Ishikawa (cell line): Measurements from ENCODE around the gene PIGL.

Experiments used
- CEBPB ChIP-seq: IDR thresholded peaks from 2 replicates; pipeline ENCODE4 v1.6.1; 2012
- CREB1 ChIP-seq: IDR thresholded peaks from 2 replicates; pipeline ENCODE4 v1.6.1; 2012; ENCODE audit warnings: low read depth
- EGR1 ChIP-seq: IDR thresholded peaks from 2 replicates; pipeline ENCODE4 v1.6.1; 2012
- EP300 ChIP-seq: IDR thresholded peaks from 2 replicates; pipeline ENCODE4 v1.6.1; 2012; ENCODE audit warnings: borderline replicate concordance
- FOXM1 ChIP-seq: IDR thresholded peaks from 2 replicates; pipeline ENCODE4 v1.6.1; 2012; ENCODE audit warnings: low read depth, borderline replicate concordance
- MAX ChIP-seq: IDR thresholded peaks from 2 replicates; pipeline ENCODE4 v1.6.1; 2012
- NFIC ChIP-seq: IDR thresholded peaks from 2 replicates; pipeline ENCODE4 v1.6.1; 2012
- RAD21 ChIP-seq: IDR thresholded peaks from 2 replicates; pipeline ENCODE4 v1.6.1; 2012; ENCODE audit warnings: low read depth
- REST ChIP-seq: IDR thresholded peaks from 2 replicates; pipeline ENCODE4 v1.6.1; 2012; ENCODE audit warnings: low read depth, mild to moderate bottlenecking
- TAF1 ChIP-seq: IDR thresholded peaks from 2 replicates; pipeline ENCODE4 v1.6.1; 2012; ENCODE audit warnings: low read depth, mild to moderate bottlenecking
- TCF12 ChIP-seq: IDR thresholded peaks from 2 replicates; pipeline ENCODE4 v1.6.1; 2012; ENCODE audit warnings: low read depth
- TEAD4 ChIP-seq: IDR thresholded peaks from 2 replicates; pipeline ENCODE4 v1.6.1; 2012
- USF1 ChIP-seq: IDR thresholded peaks from 2 replicates; pipeline ENCODE4 v1.6.1; 2012
- YY1 ChIP-seq: IDR thresholded peaks from 2 replicates; pipeline ENCODE4 v1.6.1; 2012; ENCODE audit warnings: low read depth
- ZBTB7A ChIP-seq: IDR thresholded peaks from 2 replicates; pipeline ENCODE4 v1.6.1; 2012; ENCODE audit warnings: low read depth

PIGL gene

GRCh38 chr17:16239931-16240330, 22.9 kb downstream of the PIGL start:
- TF ChIP-seq TAF1 = no peak
- no peak for TF ChIP-seq CREB1
- TF ChIP-seq CEBPB = no peak
- TF ChIP-seq USF1 = no peak
- no peak for TF ChIP-seq ZBTB7A
- TF ChIP-seq YY1 = no peak
- no peak for TF ChIP-seq REST
- no peak for TF ChIP-seq MAX
- TF ChIP-seq RAD21 = no peak
- TF ChIP-seq EP300 = no peak
- TF ChIP-seq TEAD4 = no peak
- TF ChIP-seq EGR1 = no peak
- no peak for TF ChIP-seq TCF12
- no peak for TF ChIP-seq FOXM1
- no peak for TF ChIP-seq NFIC

GRCh38 chr17:16241906-16242399, 24.9 kb downstream of the PIGL start:
- TF ChIP-seq TEAD4 (no peak), EGR1 (no peak), TAF1 (no peak), TCF12 (no peak)

- TF ChIP-seq RAD21 (no peak), CEBPB (0 out of 2 replicates have a peak, but pooled peaks have one; percentile 6)
These were observed 26.4 kb downstream of the PIGL start for GRCh38 chr17:16243385-16243784.

- TF ChIP-seq TCF12 (no peak), TAF1 (no peak), YY1 (no peak), ZBTB7A (no peak), EP300 (no peak), EGR1 (no peak), TEAD4 (no peak), NFIC (no peak), REST (no peak), USF1 (no peak)
These were observed 27.0 kb downstream of the PIGL start for GRCh38 chr17:16243801-16244567.

GRCh38 chr17:16247586-16247984, 30.6 kb downstream of the PIGL start:
- no peak for TF ChIP-seq EGR1

GRCh38 chr17:16250635-16251034, 33.6 kb downstream of the PIGL start:
- TF ChIP-seq REST = no peak
- TF ChIP-seq FOXM1 = no peak
- no peak for TF ChIP-seq CEBPB
- no peak for TF ChIP-seq ZBTB7A
- no peak for TF ChIP-seq YY1
- no peak for TF ChIP-seq USF1
- no peak for TF ChIP-seq MAX
